ENCODE data around the gene ADAMTS17. TPM values are rescaled to one million over a fixed set of nuclear protein-coding genes. Genes with fewer than 3 reads are reported as not detected.

Gene ADAMTS17
- total and polyA plus RNA-seq, 9 of the 15 experiments (the other 6 are each of a cell fraction or from before 2014, with no cell fraction given), result 0.01 to 0.14 (median 0.07) TPM; not detected in 6

- no peak for TF ChIP-seq KDM4B (IDR thresholded peaks at IDR 0.05; ENCODE audit: borderline replicate concordance in 2 of 2, low read depth in 1 of 2)
- TF ChIP-seq PYGO2 (tag; IDR thresholded peaks at IDR 0.05), result no peak
- no peak for TF ChIP-seq ZNF639 (CRISPR knock-in tag; conservative IDR thresholded peaks at IDR 0.05 in 1 of 2, IDR thresholded peaks at IDR 0.05 in 1 of 2)
- no peak for TF ChIP-seq ZNF512 (tag; IDR thresholded peaks at IDR 0.05)
- TF ChIP-seq SLC30A9 (CRISPR knock-in tag; IDR thresholded peaks at IDR 0.05), result no peak
- no peak for TF ChIP-seq GABPB2 (CRISPR knock-in tag; conservative IDR thresholded peaks at IDR 0.05)
- TF ChIP-seq NEUROD1 (IDR thresholded peaks at IDR 0.05; ENCODE audit: borderline replicate concordance, low read depth, low read length, partially characterized antibody), result no peak
- no peak for TF ChIP-seq ZNF316 (IDR thresholded peaks at IDR 0.05)
These were observed 32.4 kb downstream of the ADAMTS17 start (continued) for GRCh38 chr15:100309109-100310040.
